HFF-Myc (cell line): ENCODE data around the gene PIEZO1.

Experiments used
- DNase-seq: peaks from one replicate; pipeline ENCODE4 v3.0.0-alpha.2; 2011; ENCODE audit warnings: low read depth; ENCODE audit errors: extremely low read depth
- H3K4me3 ChIP-seq: replicated peaks from 2 replicates; pipeline ENCODE4 v1.5.1; 2011; ENCODE audit warnings: low read depth, mild to moderate bottlenecking, control low read depth, low read length
- TF ChIP-seq, protein P1 (sequence below): IDR thresholded peaks from 2 replicates; pipeline ENCODE4 v1.5.1; 2012; ENCODE audit warnings: mild to moderate bottlenecking, low read depth, low read length, control low read depth; ENCODE audit errors: missing control alignments

PIEZO1 gene

DNA sequence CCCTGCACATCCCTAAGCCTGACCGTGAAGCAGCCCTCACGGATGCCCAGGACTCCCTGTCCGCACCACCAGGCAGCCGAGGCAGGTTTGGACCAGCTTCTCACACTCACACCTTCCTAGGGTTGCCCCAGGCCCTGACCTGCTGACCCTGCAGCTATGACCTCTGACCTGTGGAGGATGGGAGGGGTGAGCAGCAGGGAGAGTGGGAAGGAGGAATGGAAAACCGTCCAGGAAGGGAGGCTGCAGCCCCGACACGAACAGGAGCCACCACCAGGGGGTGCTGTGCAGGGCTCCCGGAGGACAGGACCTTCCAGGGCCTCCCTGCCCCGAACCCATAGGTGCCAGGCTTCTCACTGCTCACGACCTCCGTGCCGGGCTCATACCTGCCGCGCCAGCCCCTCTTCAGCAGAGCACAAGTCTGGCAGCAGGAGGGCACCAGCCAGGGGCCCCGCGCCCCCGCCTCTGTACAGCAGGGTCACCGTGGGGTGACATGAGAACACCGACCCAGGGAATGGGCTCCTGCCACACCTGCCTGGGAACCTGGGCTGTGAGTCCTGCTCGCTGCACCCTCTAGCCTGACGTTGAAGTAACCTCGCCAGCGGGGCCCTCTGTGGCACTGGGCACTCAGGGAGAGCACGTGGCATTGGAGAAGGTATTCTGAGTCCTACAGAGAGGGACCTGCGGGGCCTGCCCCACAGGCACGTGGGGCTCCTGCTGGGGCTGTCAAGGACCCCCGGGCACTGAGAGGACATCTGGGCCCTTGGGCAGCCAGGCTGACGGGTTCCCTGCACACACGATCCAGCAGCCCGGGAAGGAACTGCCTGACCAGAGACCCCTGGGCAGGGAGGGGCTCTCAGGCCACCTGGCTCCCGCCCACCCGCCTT, 41.1 kb downstream of the PIEZO1 start:
- H3K4me3 ChIP-seq: no peak overlapping the region
- TF ChIP-seq, protein P1, sequence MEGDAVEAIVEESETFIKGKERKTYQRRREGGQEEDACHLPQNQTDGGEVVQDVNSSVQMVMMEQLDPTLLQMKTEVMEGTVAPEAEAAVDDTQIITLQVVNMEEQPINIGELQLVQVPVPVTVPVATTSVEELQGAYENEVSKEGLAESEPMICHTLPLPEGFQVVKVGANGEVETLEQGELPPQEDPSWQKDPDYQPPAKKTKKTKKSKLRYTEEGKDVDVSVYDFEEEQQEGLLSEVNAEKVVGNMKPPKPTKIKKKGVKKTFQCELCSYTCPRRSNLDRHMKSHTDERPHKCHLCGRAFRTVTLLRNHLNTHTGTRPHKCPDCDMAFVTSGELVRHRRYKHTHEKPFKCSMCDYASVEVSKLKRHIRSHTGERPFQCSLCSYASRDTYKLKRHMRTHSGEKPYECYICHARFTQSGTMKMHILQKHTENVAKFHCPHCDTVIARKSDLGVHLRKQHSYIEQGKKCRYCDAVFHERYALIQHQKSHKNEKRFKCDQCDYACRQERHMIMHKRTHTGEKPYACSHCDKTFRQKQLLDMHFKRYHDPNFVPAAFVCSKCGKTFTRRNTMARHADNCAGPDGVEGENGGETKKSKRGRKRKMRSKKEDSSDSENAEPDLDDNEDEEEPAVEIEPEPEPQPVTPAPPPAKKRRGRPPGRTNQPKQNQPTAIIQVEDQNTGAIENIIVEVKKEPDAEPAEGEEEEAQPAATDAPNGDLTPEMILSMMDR: peak; percentile 84
- no peak for DNase-seq

DNA sequence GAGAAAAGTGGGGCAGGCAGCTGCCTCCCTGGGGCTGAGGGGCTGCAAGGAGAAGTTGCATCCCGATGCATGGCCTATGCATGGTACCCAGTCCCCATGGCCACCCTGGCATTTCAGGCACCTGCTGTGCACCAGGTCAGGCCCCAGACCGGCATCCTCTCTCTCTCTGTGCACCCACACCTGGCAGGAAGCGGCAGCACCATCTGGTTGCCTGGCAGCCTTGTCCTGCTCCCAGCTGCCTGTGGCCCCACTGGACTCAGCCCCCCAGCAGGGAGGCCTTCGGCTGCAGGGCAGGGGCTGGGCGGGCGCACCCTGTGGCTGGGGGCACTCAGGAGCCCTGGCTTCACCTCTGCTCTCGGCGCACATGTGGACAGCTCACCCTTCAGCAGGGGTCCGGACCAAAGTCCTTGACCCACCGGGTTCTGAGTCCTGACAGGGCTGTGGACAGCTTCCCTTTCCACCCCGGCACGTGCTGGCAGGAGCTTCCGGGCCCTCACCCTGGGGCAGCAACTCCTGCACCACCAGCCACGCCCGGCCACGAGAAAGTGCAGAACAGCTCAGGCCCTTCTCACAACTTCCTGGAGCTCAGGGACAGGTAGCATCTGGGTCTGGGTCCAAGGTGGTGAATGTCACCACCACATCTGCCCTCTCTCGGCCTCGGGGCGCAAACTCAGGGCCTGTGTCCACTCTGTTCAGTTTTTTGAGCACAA, 42.0 kb downstream of the PIEZO1 start:
- TF ChIP-seq, protein P1: no peak
- no peak overlapping the region for H3K4me3 ChIP-seq
- DNase-seq: no peak

DNA sequence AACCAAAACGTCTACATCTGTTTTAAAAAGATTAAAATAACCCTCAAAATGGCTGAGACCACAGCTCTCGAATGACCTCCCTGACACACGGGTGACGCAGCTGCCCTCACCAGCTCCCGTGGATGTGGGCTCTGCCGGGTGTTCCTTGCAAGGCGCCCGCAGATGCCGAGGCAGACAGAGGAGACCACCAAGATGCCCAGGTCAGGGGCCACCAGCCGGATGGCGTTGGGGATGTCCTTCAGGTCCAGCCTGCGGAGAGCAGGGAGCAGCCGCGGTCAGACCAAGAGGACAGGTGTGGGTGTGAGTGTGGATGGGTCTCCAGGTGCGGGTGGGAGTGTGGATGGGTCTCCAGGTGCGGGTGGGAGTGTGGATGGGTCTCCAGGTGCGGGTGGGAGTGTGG, 43.7 kb downstream of the PIEZO1 start:
- no peak overlapping the region for H3K4me3 ChIP-seq
- no peak for DNase-seq
- TF ChIP-seq, protein P1: no peak

DNA sequence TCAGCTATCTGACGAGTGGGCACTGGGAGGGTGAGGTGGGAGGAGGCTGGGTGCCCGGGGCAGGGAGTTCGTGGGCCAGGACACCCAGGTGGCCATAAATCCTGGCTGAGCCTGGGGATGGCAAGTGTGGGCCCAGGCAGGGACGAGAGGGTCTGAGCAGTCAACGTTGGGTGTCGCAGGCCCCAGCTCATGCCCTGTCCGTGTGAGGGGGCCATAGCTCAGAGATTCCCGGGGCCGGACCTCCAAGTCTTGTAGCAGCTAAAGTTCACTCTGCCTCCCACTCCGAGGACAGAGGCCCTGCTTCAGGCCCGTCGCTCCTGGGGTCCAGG, 44.3 kb downstream of the PIEZO1 start:
- TF ChIP-seq, protein P1: no peak
- DNase-seq: no peak
- H3K4me3 ChIP-seq: no peak overlapping the region

DNA sequence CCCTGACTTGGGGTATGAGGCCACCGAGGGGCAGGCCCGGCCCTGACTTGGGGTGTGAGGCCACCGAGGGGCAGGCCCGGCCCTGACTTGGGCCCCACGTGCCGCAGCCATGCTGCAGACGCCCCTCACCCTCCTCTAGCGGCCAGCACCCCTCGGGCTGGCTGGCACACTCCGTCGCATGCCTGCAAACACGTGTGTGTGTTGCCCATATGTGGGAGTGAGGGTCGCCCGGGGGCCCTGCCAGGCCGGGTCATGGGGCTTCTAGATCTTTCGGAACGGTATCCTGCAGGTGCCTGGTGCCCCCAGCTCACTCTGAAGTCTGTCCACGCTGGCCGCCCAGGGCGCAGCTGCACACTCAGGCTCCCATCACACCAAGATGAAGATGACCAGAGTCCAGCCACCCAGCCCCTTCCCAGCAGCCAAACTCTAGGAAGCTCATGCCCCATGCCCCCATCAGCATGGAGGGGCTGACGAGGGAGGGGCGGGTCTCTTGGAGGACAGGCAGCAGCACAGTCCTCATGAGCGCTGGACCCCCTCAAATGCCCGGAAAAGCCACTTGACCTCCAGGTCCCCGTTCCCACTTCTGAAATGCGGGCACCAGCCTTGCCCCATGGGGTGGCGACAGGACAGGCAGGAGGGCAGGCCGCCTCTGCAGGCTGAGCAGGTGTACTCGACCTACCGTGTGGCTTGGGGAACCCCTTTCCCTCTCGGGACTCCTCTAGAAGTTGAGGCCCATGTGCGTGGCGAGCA, 44.9 kb downstream of the PIEZO1 start:
- TF ChIP-seq, protein P1: no peak
- no peak for DNase-seq
- H3K4me3 ChIP-seq: no peak overlapping the region

DNA sequence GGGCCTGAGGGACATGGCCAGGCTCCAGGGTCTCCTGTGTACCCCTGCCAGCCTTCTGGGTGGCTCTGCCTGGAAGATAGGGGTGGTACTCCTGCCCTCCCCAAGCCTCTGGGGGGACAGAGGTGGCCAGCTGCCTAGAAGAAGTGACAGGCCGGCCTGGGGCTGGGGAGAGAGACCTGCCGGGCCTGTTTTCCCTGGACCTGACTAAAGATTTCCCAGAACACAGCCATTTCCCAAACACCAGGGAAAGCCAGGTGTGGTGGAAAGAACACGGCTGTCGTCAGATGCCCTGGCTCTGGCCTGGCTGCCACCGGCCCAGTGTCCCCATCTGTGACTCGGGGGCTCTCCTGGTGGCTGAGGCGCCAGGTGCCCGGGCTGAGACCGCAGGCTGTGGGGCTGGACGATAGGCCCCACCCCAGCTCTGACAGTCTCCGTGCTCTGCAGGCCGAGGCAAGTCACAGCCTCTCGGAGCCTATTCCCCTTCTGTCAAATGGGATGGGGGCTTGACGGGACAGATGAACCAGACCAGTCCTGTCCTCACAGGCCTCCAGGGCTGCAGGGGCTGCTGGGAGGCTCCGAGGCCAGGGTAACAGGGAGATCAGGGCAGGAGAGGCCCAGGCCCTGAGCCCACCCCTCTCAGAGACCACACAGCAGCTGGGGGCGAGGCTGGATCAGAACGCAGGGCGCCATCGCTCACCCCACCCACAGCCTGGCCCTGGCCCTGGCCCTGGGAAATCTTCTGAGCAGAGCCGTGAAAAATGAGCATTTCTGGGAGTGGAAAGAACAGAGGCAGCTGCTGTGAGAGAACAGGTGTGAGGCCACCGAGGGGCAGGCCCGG, 45.7 kb downstream of the PIEZO1 start:
- DNase-seq: no peak
- TF ChIP-seq, protein P1: no peak
- H3K4me3 ChIP-seq: no peak overlapping the region
